AG09309 (cell line): ENCODE data around the gene VEGFC.

ENCODE experiments used
- DNase-seq: peaks from one replicate; pipeline ENCODE4 v3.0.0-alpha.2; 2010; ENCODE audit warnings: low read depth
- H3K4me3 ChIP-seq: 2 replicates; pipeline ENCODE4 v1.5.1; 2011; ENCODE audit warnings: mild to moderate bottlenecking, low read depth, low read length, moderate library complexity; ENCODE audit not compliant: control insufficient read depth
- CTCF ChIP-seq: IDR thresholded peaks from 2 replicates; pipeline ENCODE4 v1.5.1; 2011; ENCODE audit warnings: mild to moderate bottlenecking, low read depth, low read length, inconsistent platforms; ENCODE audit not compliant: insufficient read depth, control insufficient read depth; ENCODE audit errors: missing control alignments

VEGFC gene

GRCh38 chr4:176761872-176762271, 30.9 kb downstream of the VEGFC start:
- TF ChIP-seq CTCF, result no peak
- no peak for DNase-seq
- no peak overlapping the region for H3K4me3 ChIP-seq

GRCh38 chr4:176760471-176760870, 32.3 kb downstream of the VEGFC start:
- DNase-seq, result no peak
- no peak overlapping the region for H3K4me3 ChIP-seq
- no peak for TF ChIP-seq CTCF

- no peak for DNase-seq
- H3K4me3 ChIP-seq, result no peak overlapping the region
- no peak for TF ChIP-seq CTCF
Observed at GRCh38 chr4:176758731-176759130, 34.0 kb downstream of the VEGFC start.

GRCh38 chr4:176758323-176758722, 34.4 kb downstream of the VEGFC start:
- no peak for DNase-seq
- H3K4me3 ChIP-seq, result no peak overlapping the region
- TF ChIP-seq CTCF, result no peak

- no peak for TF ChIP-seq CTCF
- DNase-seq, result no peak
- H3K4me3 ChIP-seq, result no peak overlapping the region
Observed at GRCh38 chr4:176755613-176756012, 37.1 kb downstream of the VEGFC start.

GRCh38 chr4:176755001-176755400, 37.7 kb downstream of the VEGFC start:
- no peak for TF ChIP-seq CTCF
- no peak for DNase-seq
- H3K4me3 ChIP-seq, result no peak overlapping the region

- peak; percentile 83 for DNase-seq
- TF ChIP-seq CTCF, result no peak
- H3K4me3 ChIP-seq, result no peak overlapping the region
Observed at GRCh38 chr4:176753049-176753448, 39.7 kb downstream of the VEGFC start.
